Esophagus muscularis mucosa (tissue), 3 donors: ENCODE data around the gene NPIPB9.
"Not testable (repeated sequence)": the region's sequence is repeated elsewhere in the genome, so short reads cannot be mapped to it uniquely, and the experiment has no call there.

Experiments
- POLR2A ChIP-seq: fragments of 450-650 bp; IDR thresholded peaks from one replicate; pipeline ENCODE4 v1.6.1; 2017; ENCODE audit warnings: antibody characterized with exemption, moderate library complexity, mild to moderate bottlenecking, low read depth
- POLR2AphosphoS5 ChIP-seq, 2 donors: sonication (generic); formaldehyde crosslinking; IDR thresholded peaks; one replicate each; pipeline ENCODE4 v1.6.1; 2017; ENCODE audit warnings: antibody characterized with exemption in 2 of 2
- TF ChIP-seq, protein P1 (sequence below), 3 experiments: fragments of 200-600 bp in 2 of 3; fragments of 450-650 bp in 1 of 3; sonication (generic) in 2 of 3; IDR thresholded peaks; one replicate each; pipeline ENCODE4 v1.5.1; 2017 to 2019; ENCODE audit warnings: antibody characterized with exemption in 3 of 3, mild to moderate bottlenecking in 2 of 3, moderate library complexity in 1 of 3

DNA sequence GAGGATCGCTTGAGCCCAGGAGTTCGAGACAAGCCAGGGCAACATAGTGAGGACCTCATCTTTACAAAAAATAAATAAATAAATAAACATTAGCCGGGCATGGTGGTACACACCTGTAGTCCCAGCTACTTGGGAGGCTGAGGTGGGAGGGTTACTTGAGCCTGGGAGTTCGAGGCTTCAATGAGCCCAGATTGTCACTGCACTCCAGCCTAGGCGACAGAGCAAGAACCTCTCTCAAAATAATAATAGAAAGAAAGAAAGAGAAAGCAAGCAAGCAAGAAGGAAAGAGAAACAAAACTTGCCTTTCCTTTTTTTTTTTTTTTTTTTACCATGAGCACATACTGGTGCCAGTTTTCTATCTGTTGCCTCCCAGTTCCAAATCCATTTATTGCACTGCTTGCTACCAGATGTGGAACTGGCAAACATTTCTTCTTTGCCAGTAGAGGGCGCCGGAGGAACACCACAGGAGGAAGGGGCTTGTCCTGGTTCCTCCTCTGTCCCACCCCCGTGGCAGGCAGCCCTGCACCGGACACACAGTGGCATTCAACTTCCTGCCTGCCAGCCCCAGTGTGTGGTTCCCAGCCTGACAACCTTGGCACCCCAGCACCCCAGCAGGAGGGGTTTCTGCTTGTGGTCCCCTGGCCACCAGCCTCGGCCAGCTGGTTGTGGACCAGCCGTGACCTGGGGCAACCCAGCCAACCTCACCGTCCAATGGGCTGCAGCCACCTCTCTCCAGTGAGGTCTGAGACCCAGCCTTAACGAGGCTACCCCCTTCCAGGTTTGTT, 50.8 kb downstream of the NPIPB9 start:
- TF ChIP-seq, protein P1, sequence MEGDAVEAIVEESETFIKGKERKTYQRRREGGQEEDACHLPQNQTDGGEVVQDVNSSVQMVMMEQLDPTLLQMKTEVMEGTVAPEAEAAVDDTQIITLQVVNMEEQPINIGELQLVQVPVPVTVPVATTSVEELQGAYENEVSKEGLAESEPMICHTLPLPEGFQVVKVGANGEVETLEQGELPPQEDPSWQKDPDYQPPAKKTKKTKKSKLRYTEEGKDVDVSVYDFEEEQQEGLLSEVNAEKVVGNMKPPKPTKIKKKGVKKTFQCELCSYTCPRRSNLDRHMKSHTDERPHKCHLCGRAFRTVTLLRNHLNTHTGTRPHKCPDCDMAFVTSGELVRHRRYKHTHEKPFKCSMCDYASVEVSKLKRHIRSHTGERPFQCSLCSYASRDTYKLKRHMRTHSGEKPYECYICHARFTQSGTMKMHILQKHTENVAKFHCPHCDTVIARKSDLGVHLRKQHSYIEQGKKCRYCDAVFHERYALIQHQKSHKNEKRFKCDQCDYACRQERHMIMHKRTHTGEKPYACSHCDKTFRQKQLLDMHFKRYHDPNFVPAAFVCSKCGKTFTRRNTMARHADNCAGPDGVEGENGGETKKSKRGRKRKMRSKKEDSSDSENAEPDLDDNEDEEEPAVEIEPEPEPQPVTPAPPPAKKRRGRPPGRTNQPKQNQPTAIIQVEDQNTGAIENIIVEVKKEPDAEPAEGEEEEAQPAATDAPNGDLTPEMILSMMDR (IDR thresholded peaks at IDR 0.05): peak in 2 of 3 experiments; percentile 25 to 54
- not testable (repeated sequence) for TF ChIP-seq POLR2A; POLR2AphosphoS5 (IDR thresholded peaks at IDR 0.05)
